GM19397 (cell line): ENCODE data around the gene CRIP1.

Experiments
- ATAC-seq: cut with Tn5 transposase; IDR thresholded peaks from one replicate; pipeline ENCODE4 v1.9.1; 2021; ENCODE audit warnings: mild to moderate bottlenecking, moderate library complexity; ENCODE audit not compliant: unreplicated experiment

CRIP1 gene

GRCh38 chr14:105450864-105451720 is 35.6 kb upstream of the CRIP1 start:
- ATAC-seq = no peak

GRCh38 chr14:105452963-105453362 is 33.7 kb upstream of the CRIP1 start:
- no peak for ATAC-seq

- no peak for ATAC-seq
These were observed 32.8 kb upstream of the CRIP1 start for GRCh38 chr14:105453847-105454246.

- no peak for ATAC-seq
These were observed 31.5 kb upstream of the CRIP1 start for GRCh38 chr14:105455086-105455640.

GRCh38 chr14:105455766-105456660 is 30.7 kb upstream of the CRIP1 start:
- ATAC-seq = no peak

- no peak for ATAC-seq
These were observed 29.7 kb upstream of the CRIP1 start for GRCh38 chr14:105456736-105457617.

GRCh38 chr14:105458010-105458409 is 28.7 kb upstream of the CRIP1 start:
- no peak for ATAC-seq

- no peak for ATAC-seq
These were observed 28.1 kb upstream of the CRIP1 start for GRCh38 chr14:105458571-105458970.

- no peak for ATAC-seq
These were observed 26.6 kb upstream of the CRIP1 start for GRCh38 chr14:105460116-105460515.

GRCh38 chr14:105460616-105461015 is 26.1 kb upstream of the CRIP1 start:
- ATAC-seq = no peak

GRCh38 chr14:105461903-105462302 is 24.8 kb upstream of the CRIP1 start:
- ATAC-seq = no peak

- ATAC-seq = no peak
These were observed 22.2 kb upstream of the CRIP1 start for GRCh38 chr14:105464501-105464900.

- no peak for ATAC-seq
These were observed 21.3 kb upstream of the CRIP1 start for GRCh38 chr14:105465209-105466031.

- ATAC-seq = no peak
These were observed 20.0 kb upstream of the CRIP1 start for GRCh38 chr14:105466531-105467248.

- no peak for ATAC-seq
These were observed 19.3 kb upstream of the CRIP1 start for GRCh38 chr14:105467249-105467941.

- no peak for ATAC-seq
These were observed 18.7 kb upstream of the CRIP1 start for GRCh38 chr14:105467942-105468471.

GRCh38 chr14:105468621-105469241 is 18.0 kb upstream of the CRIP1 start:
- ATAC-seq = no peak
